SH-SY5Y (cell line): ENCODE data around the gene BRDT.

Source experiments
- GATA2 ChIP-seq: IDR thresholded peaks from 2 replicates; pipeline ENCODE4 v1.6.1; 2011; ENCODE audit warnings: mild to moderate bottlenecking, low read depth, low read length
- GATA3 ChIP-seq: IDR thresholded peaks from 2 replicates; pipeline ENCODE4 v1.6.1; 2011; ENCODE audit warnings: low read depth, mild to moderate bottlenecking, low read length, moderate library complexity

The BRDT gene

DNA sequence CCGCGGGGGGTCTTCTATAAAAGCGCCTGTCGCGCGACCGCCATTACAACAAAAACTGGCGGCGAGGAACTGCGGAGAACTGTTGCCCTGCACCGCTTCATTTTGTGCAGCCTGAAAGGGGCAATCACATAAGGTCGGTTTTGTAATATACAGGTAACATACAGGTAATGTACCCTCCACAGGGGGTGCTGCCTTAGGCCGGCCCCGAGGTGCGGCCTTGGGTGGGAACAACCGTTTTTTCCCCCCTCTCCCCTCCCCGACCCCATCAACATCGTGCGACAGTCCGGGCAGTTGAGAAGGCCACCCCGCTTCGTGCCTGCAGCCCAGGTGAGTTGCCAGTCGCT lies at the start of gene BRDT:
Gene BRDT, plus strand, starts transcription at position 46 of the 344 bp plus-strand sequence. CDS start 13,354 bp downstream, outside the sequence.
- TF ChIP-seq GATA2 (no peak), GATA3 (no peak)

DNA sequence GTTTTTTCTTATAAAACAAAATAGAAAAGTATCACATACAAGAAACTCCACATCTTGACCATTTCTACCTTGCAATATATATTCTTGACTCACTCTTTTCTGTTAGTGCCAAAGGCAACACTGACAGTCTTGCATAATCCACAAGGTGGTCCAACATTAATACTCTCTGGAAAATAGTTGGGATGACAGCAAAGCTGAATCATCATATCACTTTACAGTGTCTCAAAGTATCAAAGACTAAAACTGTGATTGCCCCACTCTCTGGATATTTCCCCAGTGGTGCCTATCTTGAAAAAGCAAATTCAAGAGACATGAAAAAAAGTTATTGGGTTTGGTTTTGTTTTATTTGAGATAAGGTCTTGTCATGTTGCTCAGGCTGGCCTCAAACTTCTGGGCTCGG lies 48.6 kb upstream of the BRDT start:
- TF ChIP-seq GATA3 (no peak), GATA2 (no peak)

DNA sequence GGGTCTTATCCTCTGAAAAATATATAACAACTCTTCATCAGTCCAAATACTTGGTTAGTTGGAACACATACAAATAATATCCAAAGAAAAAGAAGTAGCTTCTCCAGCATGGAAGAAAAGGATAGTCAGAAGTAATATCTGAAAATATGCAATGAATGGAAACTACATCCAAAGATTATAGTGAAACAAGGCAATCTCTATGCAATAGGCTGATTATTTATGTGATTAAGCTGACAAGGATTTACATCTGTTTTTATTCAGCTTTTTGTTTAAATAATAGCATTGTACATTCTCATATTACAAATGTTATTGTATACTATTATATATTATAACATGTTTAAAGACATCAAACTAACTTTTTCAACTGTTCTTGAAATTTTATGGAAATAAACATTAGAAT lies 48.0 kb upstream of the BRDT start:
- TF ChIP-seq GATA3: no peak
- TF ChIP-seq GATA2: no peak

DNA sequence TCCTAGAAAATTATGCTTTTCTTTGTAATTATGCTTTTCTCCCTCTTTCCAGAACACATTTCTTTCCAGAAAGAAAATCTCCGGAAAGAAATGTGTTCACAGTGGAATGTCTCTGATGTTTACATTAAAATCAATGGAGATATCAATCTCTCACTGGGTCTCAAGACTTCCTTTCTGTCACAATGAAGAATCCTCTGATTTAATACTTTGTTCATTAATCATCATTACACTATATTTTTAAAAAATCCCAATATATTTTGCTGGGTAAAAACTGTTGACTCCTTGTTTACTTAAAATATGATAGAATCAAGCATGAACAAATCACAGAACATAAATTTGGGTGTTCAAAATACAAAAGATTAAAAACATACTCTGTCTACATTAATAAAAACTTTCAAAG lies 36.9 kb upstream of the BRDT start:
- no peak for TF ChIP-seq GATA3
- no peak for TF ChIP-seq GATA2

DNA sequence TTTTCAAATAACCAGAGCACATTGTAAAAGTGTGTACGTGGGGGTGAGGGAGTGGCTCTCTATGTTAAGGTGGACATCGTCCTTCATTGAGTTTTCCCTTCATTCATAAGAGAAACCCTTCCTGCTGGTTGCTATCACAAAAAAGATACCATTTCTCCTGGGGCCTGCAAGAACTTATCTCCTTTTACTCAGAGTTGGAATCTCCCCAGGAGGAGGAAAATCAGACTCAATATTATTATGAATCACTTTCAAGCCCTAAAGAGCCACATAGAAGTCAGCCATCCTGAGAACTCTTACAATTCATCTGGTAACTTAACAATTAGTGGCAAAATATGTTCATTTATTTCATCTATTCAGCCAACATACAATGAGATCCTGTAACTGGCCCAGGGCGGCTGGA lies 36.2 kb upstream of the BRDT start:
- no peak for TF ChIP-seq GATA3
- no peak for TF ChIP-seq GATA2

DNA sequence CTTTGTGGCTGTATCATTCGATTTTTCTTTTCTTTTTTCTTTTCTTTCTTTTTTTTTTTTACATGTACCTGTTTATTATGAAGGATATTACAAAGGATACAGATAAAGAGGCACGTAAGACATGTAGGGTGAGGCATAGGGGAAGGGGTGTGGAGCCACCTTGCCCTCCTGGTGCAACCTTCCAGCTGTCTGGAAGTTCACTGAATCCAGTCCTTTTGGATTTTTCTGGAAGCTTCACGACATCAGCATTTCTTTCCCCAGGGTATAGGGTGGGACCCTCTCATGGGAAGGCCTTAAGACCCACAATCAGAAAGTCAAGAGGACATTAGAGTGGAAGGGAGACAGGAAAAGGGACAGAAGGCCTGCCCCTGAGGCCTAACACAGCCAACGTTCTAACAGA lies 33.2 kb upstream of the BRDT start:
- TF ChIP-seq GATA2 (no peak), GATA3 (no peak)

DNA sequence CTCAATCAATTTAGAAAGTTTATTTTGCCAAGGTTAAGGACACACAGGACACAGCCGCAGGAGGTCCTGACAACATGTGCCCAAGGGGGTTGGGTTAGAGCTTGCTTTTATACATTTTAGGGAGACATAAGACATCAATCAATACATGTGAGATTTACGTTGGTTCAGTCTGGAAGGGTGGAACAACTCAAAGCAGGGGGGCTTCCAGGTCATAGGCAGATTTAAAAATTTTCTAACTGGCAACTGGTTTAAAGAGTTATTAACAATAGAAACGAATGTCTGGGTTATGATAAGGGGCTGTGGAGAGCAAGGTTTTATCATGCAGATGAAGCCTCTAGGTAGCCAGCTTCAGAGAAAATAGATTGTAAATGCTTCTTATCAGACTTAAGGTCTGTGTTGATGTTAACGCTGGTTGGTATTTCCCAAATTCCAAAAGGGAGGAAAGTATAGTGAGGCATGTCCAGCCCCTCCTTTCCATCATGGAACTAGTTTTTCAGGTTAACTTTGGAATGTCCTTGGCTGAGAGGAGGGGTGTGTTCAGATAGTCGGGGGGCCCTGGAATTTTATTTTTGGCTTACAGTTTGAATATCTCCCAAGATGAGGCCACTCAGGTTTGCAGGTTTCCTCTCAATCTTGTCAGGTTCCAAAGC lies 32.3 kb upstream of the BRDT start:
- TF ChIP-seq GATA2: no peak

DNA sequence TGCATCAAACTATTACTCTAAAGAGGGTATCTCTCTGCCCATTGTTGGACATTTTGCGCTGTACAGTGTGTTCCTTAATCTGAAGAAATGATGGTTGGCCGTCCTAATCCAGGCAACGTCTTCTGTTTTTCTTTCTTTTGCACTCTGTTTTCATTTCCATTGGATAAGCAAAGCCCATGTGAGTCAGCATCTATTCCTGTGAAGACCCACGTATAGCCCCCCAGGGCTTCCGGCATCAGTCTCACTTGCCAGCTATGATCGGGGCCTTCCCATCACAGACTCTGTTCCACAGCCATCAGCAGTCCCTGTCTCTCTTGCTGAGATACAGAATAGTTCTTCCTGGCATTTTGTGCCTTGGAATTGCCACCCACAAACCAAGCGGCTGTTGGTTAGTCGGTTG lies 29.2 kb upstream of the BRDT start:
- TF ChIP-seq GATA3: no peak
- no peak for TF ChIP-seq GATA2

DNA sequence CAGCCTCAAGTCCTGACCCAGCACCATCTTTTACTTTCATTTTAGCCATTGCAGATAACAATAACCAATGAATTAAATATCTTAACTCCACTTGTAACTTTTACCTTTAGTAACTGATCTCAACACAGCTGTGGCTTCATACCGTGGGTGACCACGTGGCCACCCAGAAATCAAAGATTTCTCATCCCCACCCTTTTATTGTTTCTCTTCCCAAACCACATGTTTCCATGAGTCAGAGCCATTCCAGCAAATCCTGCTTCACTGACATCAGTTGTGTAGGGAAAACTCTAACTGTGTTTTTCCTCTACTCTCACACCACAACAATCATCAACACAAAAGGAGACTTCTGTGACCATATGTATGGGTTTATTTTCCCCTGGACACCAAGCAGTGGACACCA lies 25.1 kb upstream of the BRDT start:
- no peak for TF ChIP-seq GATA3
- TF ChIP-seq GATA2: no peak

DNA sequence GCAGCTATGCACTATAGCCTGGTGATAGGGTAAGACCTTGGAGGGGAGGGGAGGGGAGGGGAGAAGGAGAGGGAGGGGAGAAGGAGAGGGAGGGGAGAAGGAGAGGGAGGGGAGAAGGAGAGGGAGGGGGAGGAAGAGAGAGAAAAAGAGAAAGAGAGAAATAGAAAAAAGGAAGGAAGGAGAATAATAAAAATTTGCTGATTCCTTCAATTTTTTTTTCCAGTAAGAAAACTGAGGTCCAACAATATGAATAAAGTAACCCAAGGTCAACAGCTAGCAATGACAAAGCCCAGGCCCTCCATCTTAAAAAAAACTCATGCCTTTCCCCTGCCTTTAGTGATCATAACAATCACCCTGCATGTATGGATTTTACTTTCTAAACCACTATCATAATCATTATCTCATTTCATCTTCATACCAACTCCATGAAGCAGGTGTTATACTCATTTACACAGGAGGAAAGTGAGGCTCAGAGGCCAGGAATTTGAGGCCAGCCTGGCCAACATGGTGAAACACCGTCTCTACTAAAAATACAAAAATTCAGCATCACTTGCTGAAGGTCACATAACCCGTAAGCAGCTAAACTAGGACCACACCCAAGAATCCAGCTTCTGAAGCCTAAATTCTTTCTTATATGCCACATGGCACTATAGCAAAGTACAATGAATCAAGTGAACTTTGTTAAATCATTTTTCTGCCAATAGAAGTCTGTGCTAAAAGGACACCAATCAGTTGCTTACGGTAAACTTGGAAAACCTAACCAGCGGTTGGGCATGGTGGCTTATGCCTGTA lies 23.4 kb upstream of the BRDT start:
- no peak for TF ChIP-seq GATA3
- no peak for TF ChIP-seq GATA2

DNA sequence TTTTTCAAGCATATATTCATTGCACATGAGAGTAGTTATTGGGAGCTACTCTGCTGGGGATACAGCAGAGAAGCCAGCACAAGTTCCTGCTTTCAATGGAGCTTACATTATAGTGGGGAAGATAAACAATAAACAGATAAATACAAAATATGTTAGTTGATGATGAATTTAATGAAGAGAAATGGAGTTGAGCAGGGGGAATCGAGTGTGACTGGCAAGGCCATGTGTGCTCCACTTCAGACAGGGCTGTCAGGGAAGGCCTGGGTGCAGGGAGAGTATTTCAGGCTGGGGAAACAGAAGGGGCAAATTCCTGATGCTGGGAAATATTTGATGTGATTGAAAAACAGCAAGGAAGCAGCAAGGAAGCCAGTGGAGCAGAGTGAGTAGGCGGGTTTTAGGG lies 21.2 kb upstream of the BRDT start:
- TF ChIP-seq GATA3 (no peak), GATA2 (no peak)

DNA sequence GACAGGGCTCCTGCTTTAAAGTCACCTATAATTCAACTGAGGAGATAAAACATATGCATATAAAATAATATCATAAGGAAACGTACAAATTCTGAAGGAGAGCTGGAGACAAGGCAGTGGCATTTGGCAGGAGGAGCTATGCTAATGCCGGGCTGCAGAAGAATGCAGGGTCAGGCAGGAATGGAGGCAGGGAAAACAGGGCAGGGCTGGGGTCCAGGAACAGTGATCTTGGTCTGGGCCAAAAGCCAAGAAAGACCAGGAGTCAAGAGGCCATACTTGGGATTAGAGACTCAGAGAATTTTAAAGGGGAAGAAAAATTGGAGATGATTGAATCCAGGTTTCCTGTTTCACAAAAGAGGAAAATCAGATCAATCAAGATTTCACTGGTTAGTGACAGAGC lies 20.0 kb upstream of the BRDT start:
- TF ChIP-seq GATA3: no peak
- no peak for TF ChIP-seq GATA2

DNA sequence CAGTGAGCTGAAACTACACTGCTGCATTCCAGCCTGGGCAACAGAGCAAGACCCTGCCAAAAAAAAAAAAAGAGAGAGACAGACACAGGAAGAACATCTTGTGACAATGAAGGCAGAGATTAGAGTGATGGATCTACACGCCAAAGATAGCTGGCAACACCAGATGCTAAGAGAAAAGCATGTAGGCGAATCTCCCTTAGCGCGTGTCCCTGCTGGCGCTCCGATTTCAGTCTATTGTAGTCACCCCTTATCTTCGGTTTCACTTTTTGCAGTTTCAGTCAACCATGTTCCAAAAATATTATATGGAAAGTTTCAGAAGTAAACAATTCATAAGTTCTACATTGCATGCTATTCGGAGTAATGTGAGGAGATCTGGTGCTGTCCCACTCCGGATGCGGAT lies 11.6 kb upstream of the BRDT start:
- no peak for TF ChIP-seq GATA2
- no peak for TF ChIP-seq GATA3

DNA sequence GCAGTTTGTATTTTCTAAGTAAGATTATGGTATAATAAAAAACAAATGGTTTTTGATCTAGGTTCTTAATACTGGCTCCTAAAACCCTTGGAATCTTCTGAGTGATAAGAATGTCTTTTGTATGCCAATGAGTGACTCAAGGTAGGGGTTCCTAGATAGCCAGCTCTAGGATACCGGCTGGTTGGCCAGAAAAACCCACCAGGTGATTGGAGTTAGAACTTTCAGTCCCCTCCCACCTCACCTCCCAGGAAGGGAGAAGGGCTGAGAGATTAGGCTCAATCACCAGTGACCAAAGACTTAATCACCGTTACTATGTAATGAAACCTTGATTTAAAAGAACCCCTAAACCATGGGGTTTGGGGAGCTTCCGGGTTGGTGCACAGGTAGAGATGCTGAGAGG lies 8.7 kb upstream of the BRDT start:
- TF ChIP-seq GATA3 (no peak), GATA2 (no peak)

DNA sequence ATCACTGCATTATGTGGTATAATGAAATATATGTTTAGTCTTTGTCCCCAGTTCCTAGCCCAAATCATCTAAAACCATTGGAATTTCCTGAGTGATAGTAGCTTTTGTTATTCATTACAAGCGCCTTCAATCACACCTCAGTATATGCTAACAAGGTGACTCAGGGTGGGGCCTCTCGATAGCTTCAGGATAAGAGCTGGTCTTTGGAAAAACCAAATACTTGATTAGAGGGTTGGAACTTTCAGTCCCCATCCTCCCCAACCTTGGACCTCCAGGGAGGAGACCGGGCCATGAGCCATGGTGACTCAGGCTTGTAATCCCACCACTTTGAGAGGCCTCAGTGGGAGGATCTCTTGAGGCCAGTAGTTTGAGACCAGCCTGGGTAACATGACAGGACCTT lies 5.1 kb upstream of the BRDT start:
- TF ChIP-seq GATA3 (no peak), GATA2 (no peak)

DNA sequence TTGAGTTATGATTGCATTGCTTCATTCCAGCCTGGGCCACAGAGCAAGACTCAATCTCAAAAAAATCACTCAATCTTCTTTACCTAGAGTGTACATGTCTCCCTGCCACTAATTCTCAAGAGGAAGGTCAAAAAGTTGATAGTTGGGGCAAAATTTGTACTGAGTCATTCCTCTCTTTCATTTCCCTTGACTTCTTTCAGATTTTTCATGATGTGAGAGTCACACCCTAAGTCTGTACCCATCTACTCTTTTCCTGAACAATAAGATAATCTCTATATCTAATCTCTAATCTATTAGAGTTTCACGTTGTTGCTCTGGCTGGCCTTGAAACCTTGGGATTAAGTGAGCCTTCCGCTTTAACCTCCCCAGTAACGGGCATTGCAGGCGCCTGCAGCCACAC lies 1.1 kb upstream of the BRDT start:
- no peak for TF ChIP-seq GATA3
- TF ChIP-seq GATA2: no peak
